Endodermal cell (in vitro differentiated cells): ENCODE results near the gene FAM193B. TPM values are rescaled to one million over a fixed set of nuclear protein-coding genes. Genes with fewer than 3 reads are reported as not detected.
A peak's percentile ranks its signal among the peaks of the same experiment; 100 is the strongest.

ENCODE experiments used
- DNase-seq: peaks from one replicate; pipeline ENCODE4 v3.0.0-alpha.2; 2017
- H3K27ac ChIP-seq: 2 replicates; pipeline ENCODE4 v1.5.1; 2013; ENCODE audit warnings: mild to moderate bottlenecking, low read depth, low read length, moderate library complexity
- H3K27me3 ChIP-seq: 2 replicates; pipeline ENCODE4 v1.6.1; 2013; ENCODE audit warnings: mild to moderate bottlenecking, low read length, moderate library complexity; ENCODE audit not compliant: insufficient read depth, control insufficient read depth, poor library complexity, severe bottlenecking
- H3K36me3 ChIP-seq: 2 replicates; pipeline ENCODE4 v1.7.0; 2013; ENCODE audit warnings: mild to moderate bottlenecking, low read length, moderate library complexity; ENCODE audit not compliant: control insufficient read depth, insufficient read depth
- H3K4me1 ChIP-seq: one replicate; pipeline ENCODE4 v1.7.0; 2013; ENCODE audit warnings: low read length; ENCODE audit not compliant: control insufficient read depth, insufficient read depth
- H3K4me3 ChIP-seq: 2 replicates; pipeline ENCODE4 v1.5.1; 2013; ENCODE audit warnings: mild to moderate bottlenecking, low read length, moderate library complexity
- H3K9ac ChIP-seq: 2 replicates; pipeline ENCODE4 v1.6.1; 2013; ENCODE audit warnings: mild to moderate bottlenecking, low read length, moderate library complexity; ENCODE audit not compliant: poor library complexity, severe bottlenecking; ENCODE audit errors: extremely low read depth
- H3K9me3 ChIP-seq: 2 replicates; pipeline ENCODE4 v1.6.1; 2013; ENCODE audit warnings: mild to moderate bottlenecking, low read length, moderate library complexity; ENCODE audit not compliant: control insufficient read depth
- H3K27ac Mint-ChIP-seq: 2 replicates; pipeline ENCODE4 v1.8.0; 2020; ENCODE audit warnings: mixed read lengths
- H3K27me3 Mint-ChIP-seq: 2 replicates; pipeline ENCODE4 v1.8.0; 2021; ENCODE audit warnings: mild to moderate bottlenecking, mixed read lengths; ENCODE audit not compliant: insufficient read depth
- H3K36me3 Mint-ChIP-seq: 2 replicates; pipeline ENCODE4 v1.8.0; 2020; ENCODE audit warnings: low read depth, mixed read lengths
- H3K4me1 Mint-ChIP-seq: 2 replicates; pipeline ENCODE4 v1.8.0; 2020; ENCODE audit warnings: mixed read lengths
- H3K4me3 Mint-ChIP-seq: 2 replicates; pipeline ENCODE4 v1.8.0; 2020; ENCODE audit warnings: mild to moderate bottlenecking, moderate library complexity, mixed read lengths
- H3K9me3 Mint-ChIP-seq: 2 replicates; pipeline ENCODE4 v1.8.0; 2020; ENCODE audit warnings: mild to moderate bottlenecking, mixed read lengths
- WGBS, 2 experiments: methylation state at CpG; one replicate each; pipeline versions ENCODE4 v1.1.5 to v1.1.7; 2013; ENCODE audit warnings: missing lambda C conversion rate in 2 of 2, mixed read lengths in 1 of 2; ENCODE audit not compliant: insufficient coverage in 1 of 2, insufficient read length in 1 of 2; 5-methylcytosine and 5-hydroxymethylcytosine counted together
- total RNA-seq, 2 donors: library from RNA; stranded (reverse); fragmentation: NEBNext Ultra II Directional in 1 of 2; extraction: Animal tissue kit (Norgen Biotek cat#: 25700) in 1 of 2; gene quantifications; 2 replicates in 1 of 2; 3 replicates in 1 of 2; pipeline ENCODE4 v1.2.1, GENCODE V29; 2021
- TF ChIP-seq, protein P1 (sequence below): fragments of 200-600 bp; sonication (generic); conservative IDR thresholded peaks from 2 replicates; pipeline ENCODE4 v1.5.0; 2021; ENCODE audit warnings: antibody characterized with exemption, mild to moderate bottlenecking

The FAM193B gene
- total RNA-seq, 2 donors from 2014 or later = 112 to 115 TPM

- no peak for DNase-seq
- Histone ChIP-seq H3K4me3 (peak overlapping the region; percentile 66), H3K36me3 (peaks cover 4% of the 10 kb centered on the region), H3K27ac (no peak overlapping the region), H3K27me3 (peaks cover 58% of the 10 kb centered on the region), H3K9me3 (no peaks in the 10 kb centered on the region), H3K4me1 (no peaks in the 10 kb centered on the region), H3K9ac (no peak overlapping the region)
- H3K27me3 Mint-ChIP-seq = peaks cover 44% of the 10 kb centered on the region
- no peak overlapping the region for H3K4me3 Mint-ChIP-seq
- H3K4me1 Mint-ChIP-seq = peaks cover 10% of the 10 kb centered on the region
- peaks cover 4% of the 10 kb centered on the region for H3K36me3 Mint-ChIP-seq
- no peaks in the 10 kb centered on the region for H3K9me3 Mint-ChIP-seq
- 69 to 76% methylated on average over 10 to 13 of the region's 13 CpGs for WGBS, 2 experiments
- TF ChIP-seq, protein P1, sequence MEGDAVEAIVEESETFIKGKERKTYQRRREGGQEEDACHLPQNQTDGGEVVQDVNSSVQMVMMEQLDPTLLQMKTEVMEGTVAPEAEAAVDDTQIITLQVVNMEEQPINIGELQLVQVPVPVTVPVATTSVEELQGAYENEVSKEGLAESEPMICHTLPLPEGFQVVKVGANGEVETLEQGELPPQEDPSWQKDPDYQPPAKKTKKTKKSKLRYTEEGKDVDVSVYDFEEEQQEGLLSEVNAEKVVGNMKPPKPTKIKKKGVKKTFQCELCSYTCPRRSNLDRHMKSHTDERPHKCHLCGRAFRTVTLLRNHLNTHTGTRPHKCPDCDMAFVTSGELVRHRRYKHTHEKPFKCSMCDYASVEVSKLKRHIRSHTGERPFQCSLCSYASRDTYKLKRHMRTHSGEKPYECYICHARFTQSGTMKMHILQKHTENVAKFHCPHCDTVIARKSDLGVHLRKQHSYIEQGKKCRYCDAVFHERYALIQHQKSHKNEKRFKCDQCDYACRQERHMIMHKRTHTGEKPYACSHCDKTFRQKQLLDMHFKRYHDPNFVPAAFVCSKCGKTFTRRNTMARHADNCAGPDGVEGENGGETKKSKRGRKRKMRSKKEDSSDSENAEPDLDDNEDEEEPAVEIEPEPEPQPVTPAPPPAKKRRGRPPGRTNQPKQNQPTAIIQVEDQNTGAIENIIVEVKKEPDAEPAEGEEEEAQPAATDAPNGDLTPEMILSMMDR = no peak
- H3K27ac Mint-ChIP-seq = no peak overlapping the region
Measured at GRCh38 chr5:177588413-177588909, 34.1 kb upstream of the FAM193B start.

- no peak overlapping the region for H3K27ac Mint-ChIP-seq
- H3K4me1 ChIP-seq = no peaks in the 10 kb centered on the region
- DNase-seq = no peak
- no peak overlapping the region for H3K27ac ChIP-seq
- H3K9ac ChIP-seq = no peak overlapping the region
- TF ChIP-seq, protein P1 = no peak
- no peak overlapping the region for H3K4me3 Mint-ChIP-seq
- no peak overlapping the region for H3K4me3 ChIP-seq
- H3K27me3 ChIP-seq = peaks cover 3% of the 10 kb centered on the region
- no peaks in the 10 kb centered on the region for H3K9me3 Mint-ChIP-seq
- WGBS, 2 experiments = 85 to 94% methylated on average over 5 to 8 of the region's 8 CpGs
- H3K4me1 Mint-ChIP-seq = no peaks in the 10 kb centered on the region
- H3K9me3 ChIP-seq = no peaks in the 10 kb centered on the region
- H3K36me3 ChIP-seq = no peaks in the 10 kb centered on the region
- peaks cover 10% of the 10 kb centered on the region for H3K27me3 Mint-ChIP-seq
- H3K36me3 Mint-ChIP-seq = no peaks in the 10 kb centered on the region
Measured at GRCh38 chr5:177578316-177578715, 24.0 kb upstream of the FAM193B start.

DNA sequence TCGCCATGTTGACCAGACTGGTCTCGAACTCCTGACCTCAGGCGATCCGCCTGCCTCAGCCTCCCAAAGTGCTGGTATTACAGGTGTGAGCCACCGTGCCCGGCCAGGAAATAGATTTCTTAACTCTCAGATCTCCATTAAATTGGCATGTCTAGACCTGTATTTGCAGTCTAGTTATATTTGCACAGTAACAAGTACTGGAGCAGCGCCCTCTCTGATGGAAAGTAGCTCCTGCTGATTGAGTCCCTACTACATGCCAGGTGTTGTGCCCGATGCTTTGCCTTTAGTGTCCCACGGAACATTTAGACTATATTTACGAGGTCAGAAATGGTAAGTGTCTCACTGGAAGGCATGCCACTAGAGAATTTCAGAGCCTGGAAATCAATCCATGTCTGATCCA is 21.8 kb upstream of the FAM193B start:
- Mint-ChIP-seq H3K36me3 (no peaks in the 10 kb centered on the region), H3K4me1 (no peaks in the 10 kb centered on the region), H3K4me3 (no peak overlapping the region), H3K27me3 (peaks cover 10% of the 10 kb centered on the region), H3K27ac (no peak overlapping the region), H3K9me3 (no peaks in the 10 kb centered on the region)
- Histone ChIP-seq H3K27ac (no peak overlapping the region), H3K4me3 (no peak overlapping the region), H3K9ac (no peak overlapping the region), H3K9me3 (no peaks in the 10 kb centered on the region), H3K4me1 (no peaks in the 10 kb centered on the region), H3K27me3 (no peaks in the 10 kb centered on the region), H3K36me3 (no peaks in the 10 kb centered on the region)
- 82 to 85% methylated on average over 10 of the region's 10 CpGs for WGBS, 2 experiments
- TF ChIP-seq, protein P1 = peak; percentile 15
- DNase-seq = no peak
